ENCODE measurements around the gene FXYD7.

DNA sequence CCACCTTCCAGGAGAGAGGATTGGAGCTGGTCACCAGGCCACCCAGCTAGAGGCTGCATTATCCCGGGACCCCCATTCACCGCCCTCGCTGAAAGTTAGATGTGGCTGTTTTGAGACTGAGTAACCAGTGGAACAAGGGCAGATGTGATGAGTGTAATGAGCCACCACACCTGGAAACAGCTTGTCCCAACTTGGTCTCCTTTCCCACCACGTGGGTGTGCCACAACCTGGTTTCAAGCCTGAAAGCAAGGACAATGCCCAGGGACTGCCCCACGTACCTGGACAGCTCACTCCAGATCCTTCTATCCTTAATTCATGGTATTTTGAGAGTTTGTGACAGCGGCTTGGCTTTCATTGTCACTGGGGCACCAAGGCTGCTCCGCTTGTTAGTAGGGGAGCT, 15.2 kb upstream of the FXYD7 start:
- TF ChIP-seq EZH2 (IDR thresholded peaks at IDR 0.05; ENCODE audit: borderline replicate concordance, low read length), result no peak
- TF ChIP-seq, protein P1, sequence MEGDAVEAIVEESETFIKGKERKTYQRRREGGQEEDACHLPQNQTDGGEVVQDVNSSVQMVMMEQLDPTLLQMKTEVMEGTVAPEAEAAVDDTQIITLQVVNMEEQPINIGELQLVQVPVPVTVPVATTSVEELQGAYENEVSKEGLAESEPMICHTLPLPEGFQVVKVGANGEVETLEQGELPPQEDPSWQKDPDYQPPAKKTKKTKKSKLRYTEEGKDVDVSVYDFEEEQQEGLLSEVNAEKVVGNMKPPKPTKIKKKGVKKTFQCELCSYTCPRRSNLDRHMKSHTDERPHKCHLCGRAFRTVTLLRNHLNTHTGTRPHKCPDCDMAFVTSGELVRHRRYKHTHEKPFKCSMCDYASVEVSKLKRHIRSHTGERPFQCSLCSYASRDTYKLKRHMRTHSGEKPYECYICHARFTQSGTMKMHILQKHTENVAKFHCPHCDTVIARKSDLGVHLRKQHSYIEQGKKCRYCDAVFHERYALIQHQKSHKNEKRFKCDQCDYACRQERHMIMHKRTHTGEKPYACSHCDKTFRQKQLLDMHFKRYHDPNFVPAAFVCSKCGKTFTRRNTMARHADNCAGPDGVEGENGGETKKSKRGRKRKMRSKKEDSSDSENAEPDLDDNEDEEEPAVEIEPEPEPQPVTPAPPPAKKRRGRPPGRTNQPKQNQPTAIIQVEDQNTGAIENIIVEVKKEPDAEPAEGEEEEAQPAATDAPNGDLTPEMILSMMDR (IDR thresholded peaks at IDR 0.05; ENCODE audit: low read length), result no peak

Data from OCI-LY1 (cell line).